ENCODE measurements around the gene ENAH.
A peak's percentile ranks its signal among the peaks of the same experiment; 100 is the strongest.
"Not testable (repeated sequence)": the region's sequence is repeated elsewhere in the genome, so short reads cannot be mapped to it uniquely, and the experiment has no call there.

The ENAH gene

DNA sequence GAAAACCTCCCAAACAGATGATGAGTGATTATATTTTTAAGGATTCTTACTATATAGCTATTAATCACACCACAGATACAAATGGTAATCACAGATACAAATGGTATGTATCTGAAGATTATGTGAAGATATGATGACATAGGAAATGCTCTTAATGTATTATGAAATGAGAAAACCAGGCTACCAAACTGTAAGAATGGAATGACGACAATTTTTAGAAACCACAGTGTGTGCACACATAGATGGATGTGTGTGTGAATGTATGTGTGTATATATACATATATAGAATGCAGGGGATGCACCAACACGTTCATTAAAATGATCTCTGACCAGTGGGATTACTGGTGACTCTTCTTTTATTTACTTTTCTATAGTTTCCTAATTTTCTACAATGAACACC, 21.5 kb upstream of the ENAH start:
- no peak for DNase-seq (ENCODE audit: low read depth)

DNA sequence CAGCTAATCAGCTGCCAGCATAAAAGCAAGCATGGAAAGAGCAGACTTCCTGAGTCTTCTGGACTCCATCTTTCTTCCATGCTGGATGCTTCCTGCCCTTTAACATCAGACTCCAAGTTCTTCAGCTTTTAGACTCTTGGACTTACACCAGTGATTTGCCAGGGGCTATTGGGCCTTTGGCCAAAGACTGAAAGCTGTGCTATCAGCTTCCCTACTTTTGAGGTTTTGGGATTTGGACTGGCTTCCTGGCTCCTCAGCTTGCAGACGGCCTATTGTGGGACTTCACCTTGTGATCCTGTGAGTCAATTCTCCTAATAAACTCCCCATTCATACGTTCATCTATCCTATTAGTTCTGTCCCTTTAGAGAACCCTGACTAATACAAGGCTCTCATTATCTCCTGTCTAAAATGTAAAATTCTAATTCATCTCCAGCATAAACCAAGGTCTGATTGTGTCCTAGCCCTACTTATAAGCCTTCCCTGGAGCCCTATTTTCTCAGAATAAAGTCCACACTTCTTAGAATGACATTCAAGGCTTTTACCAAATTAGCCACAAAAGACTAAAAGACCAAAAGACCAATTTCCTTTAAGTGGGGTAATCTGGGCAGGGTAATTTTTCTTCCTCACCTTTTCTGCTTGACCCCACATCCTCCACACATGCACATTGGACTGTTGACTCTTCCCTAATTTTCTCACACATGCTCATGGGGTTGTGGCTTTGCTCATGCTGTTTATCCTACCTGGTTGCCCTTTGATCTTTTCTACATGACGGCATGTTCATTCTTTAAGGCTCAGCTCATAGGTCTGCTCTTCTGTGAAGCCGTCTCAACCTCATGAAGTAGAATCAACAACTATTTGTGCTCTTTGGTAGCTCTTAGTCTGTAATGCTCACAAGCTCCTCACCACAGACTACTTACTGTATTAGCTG, 18.1 kb upstream of the ENAH start:
- no peak for DNase-seq (ENCODE audit: low read depth)

DNA sequence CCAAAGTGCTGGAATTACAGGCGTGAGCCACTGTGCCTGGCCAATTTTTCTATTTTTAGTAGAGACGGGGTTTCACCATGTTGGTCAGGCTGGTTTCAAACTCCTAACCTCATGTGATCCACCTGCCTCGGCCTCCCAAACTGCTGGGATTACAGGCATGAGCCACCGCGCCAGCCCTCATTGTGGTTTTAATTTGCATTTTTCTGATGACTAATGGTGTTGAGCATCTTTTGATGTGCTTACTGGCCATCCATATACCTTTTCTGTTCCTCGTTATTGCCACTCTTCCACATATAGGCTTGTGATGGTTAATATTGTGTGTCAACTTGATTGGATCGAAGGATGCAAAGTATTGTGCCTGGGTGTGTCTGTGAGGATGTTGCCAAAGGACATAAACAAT, 17.4 kb upstream of the ENAH start:
- DNase-seq (ENCODE audit: low read depth), result no peak

DNA sequence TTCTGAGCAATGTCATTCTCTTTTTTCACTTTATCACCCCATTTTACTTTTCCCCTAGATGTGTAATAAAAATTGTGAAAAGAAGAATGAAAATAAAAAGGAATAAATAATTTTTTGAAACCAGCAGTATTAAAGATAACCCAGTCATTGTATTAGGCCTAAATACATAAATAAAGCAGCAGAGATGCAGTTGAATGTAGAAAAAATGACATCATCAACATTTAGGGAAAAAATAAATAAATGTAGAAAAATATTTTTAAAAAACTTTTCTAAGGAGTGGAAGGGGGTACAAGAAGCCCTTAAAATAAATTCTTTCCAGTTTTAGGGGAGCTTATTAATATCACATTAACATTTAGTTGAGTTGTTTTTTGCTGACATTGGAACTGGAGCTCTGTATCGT, 15.3 kb upstream of the ENAH start:
- no peak for DNase-seq (ENCODE audit: low read depth)

DNA sequence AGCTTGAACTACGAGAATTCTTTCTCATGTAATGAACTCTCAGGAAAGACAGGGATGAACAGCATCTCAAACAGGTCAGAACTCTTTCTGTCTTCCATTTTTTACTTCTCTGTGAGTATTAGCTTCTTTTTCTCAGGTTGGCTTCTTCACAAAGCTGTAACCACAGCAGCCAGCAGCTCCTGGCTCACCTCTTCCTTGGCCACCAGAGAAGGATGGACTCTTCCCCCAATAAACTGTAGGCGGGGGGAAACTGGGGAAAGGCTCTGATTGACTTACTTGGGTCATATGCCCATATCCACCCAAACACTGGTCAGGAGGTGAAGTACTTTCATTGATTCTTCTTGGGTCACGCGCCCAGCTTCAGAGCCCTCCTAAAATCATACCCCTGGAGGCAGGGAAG, 14.4 kb upstream of the ENAH start:
- DNase-seq (ENCODE audit: low read depth), result no peak

DNA sequence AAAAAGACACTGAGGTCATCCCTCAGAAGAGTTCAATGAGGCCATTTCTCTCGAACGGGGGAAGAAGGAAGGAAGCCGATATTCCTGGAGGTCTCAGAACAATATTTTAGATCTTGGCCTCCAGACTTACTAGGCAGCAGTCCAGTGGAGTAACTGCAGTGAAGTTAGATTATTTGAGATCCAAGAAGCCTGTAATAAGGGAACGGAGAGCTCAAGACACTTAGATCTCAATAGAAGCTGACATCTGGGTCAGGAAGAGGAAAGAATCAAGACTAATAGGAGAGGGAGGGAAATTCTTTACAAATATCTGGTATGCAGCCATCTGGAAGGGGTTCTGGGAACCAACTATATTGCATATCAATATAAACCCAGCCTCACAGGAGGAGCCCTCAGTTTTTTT, 13.6 kb upstream of the ENAH start:
- DNase-seq (ENCODE audit: low read depth), result no peak

DNA sequence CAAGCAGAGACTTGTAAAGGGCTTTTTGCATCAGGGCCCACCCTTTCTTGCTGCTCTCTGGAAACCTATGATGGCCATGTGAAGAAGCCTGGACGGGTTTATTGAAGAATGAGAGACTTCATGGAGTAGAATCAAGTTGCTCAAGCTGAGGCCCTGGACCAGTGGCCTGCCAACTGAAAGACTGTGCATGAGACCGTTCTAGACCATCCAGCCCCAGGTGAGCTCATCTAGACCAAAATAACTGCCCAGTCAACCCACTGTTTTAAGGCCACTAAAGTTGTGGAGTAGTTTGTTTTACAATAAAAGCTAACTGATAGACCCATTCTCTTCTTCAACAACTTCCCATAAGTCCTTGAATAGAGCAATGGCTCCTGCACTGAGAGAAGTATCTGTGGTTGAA, 11.8 kb upstream of the ENAH start:
- no peak for DNase-seq (ENCODE audit: low read depth)

DNA sequence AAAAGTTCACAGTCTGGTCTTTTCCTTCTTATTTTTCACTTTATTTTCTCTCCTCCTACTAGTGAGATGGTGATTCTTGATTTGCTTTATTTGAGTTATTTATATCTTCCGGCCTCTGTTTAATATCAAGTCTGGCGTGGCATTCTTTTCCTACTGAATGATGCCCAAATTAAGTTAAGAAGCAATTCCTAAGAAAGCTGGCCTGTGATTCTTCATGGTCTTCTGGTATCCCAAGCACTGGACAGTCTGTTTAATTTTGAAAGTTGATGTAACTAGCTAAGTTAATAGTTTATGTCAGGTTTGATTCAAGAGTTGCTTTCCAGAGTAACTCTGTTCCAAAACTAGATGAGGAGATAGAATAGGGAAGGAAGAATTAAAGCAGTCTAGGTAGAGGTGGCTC, 9.2 kb upstream of the ENAH start:
- DNase-seq (ENCODE audit: low read depth), result no peak

DNA sequence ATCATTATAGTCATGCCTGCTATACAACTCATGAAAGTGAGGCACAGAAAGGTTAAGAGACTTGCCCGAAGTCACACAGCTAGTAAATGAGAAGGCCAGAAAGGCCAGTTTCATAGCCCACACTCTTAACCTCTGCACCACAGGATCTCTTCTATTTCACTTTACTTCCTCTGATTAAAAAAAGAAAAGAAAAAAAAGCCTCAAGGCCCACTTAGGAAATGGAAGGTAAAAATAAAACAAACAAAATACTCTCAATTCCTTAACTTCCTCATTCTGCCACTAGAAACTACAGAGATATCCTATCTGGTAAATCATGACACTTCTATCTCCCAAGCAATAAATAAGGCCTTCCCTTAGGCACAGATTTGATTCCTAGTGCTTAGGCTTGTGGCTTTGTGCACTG, 7.6 kb upstream of the ENAH start:
- no peak for DNase-seq (ENCODE audit: low read depth)

DNA sequence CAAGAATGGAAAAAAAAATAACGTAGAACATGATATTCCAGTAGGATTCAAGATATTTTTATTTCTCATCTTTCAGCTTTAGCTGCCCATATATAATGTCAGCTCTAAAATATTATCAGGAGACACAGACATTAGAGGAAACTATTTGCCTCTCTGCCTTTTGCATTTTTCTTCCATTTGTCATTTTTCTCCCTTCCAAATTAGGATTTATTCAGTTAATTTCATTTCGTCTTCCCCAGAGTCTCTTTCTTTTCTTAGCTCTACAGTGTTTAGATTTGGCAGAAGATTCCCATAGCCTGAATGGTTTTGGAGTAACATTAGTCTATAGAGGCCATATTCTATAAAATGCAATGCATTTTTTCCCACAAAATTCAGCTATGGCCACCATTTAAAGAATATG, 5.1 kb upstream of the ENAH start:
- DNase-seq (ENCODE audit: low read depth), result no peak

DNA sequence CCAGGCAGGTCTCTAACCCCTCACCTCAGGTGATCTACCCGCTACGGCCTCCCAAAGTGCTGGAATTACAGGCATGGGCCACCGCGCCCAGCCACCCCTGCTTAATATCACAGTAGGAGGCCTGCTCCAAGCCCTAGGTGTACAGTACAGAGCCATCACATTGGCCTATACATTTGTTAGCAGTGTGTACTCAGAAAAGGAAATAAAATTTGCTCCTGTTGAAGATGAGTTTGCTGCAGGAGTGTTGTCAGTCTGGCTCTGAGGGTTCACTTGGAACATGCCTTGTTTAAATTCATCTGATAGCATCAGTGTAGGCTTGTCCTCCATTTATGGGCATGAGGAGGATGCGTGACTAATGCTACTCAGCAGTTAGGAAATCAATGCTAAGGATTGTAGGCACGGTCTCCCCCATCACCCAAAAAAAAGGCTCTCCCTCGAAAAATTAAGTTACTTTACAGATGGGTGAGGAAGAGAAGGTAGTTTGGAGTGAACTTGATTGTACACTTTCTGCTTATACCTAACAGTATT, 4.6 kb upstream of the ENAH start:
- DNase-seq (ENCODE audit: low read depth), result no peak

DNA sequence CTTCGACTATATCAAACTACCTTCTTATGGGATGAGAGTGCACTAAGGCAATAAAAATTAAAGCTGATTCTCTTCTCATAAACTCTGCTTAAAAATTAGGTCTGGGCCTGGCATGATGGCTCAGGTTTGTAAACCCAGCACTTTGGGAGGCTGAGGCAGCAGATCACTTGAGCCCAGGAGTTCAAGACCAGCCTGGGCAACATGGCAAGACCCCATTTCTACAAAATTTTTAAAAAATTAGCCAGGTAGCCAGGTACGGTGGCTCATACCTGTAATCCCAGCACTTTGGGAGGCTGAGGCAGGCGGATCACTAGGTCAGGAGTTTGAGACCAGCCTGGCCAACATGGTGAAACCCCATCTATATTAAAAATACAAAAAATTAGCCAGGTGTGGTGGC, 3.3 kb upstream of the ENAH start:
- DNase-seq (ENCODE audit: low read depth), result not testable (repeated sequence)

DNA sequence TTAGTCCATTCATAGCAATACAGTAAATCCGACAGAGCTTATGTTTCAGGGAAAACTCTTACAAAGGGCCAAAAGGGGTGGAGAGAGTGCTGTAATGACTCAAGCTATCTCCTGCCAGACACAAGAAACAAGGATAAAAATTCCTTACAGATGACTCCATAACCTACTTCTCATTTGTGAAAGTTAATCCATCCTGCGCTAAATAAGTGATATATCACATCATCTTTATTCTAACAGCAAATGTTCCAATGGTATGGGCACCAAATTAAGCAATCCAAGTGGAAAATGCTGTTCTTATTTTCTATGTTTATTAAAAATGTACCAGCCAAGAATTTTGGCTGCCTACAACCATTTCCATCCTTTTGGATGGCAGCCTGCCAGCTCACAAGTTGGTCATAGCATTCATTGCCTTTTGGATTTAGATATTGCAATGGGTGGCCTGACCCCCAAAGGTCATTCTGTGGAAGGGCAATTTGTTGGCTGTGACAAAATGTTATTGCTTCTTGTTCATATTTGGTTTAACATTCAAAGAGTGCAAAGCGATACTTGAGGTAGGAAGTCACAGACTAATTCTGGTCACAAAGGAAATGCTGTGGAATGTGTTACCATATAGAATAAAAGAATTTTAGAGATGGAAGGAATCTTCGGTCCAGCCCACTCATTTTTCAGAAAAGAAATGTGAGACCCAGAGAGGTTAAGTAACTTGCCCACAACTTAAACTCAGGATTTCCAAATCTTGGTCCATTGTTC, 2.8 kb upstream of the ENAH start:
- peak; percentile 97 for DNase-seq (ENCODE audit: low read depth)

DNA sequence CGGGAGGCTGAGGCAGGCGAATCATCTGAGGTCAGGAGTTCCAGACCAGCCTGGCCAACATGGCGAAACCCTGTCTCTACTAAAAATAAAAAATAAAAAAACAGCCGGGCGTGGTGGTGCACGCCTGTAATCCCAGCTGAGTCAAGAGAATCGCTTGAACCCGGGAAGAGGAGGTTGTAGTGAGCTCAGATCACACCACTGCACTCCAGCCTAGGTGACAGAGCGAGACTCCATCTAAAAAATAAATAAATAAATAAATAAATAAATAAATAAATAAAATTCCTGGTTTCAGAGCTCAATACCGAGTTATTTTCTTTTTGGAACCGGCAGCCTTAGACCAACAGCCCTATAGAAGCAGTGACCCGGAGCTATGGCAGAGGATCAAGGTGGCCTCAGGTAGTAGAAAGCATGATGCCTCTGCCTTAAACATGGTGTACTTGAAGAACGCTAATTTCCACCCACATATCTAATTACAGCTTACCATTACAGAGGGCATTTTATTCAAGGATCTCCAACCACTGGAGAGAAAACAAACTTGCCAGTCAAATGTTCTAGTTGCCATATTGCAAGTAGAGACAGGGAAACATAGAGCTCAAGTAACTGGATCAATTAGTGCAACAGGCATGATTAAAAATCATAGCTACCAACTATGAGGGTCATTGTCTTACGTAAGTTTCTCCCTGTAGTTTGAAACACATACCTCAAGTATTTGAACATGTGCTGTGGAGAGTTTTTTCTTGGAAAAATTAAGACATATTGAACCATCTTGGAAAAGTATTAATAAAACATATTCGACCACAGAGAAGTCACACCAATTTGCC, 2.0 kb upstream of the ENAH start:
- DNase-seq (ENCODE audit: low read depth), result no peak

DNA sequence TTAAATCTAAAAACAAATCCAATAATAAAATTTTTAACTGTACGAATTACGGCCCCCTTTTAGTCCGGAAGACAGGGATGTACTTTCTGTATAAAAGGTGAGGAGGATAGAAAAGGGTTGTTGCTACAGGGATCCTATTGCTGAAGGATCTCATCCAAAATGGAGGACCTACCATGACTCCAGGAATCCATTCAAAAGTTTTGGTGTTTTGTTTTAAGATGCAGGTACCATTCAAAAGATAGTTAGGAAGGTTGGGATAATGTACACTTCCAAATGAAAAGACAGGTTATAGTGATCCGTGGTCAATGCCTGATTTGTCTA, 1.3 kb upstream of the ENAH start:
- no peak for DNase-seq (ENCODE audit: low read depth)

DNA sequence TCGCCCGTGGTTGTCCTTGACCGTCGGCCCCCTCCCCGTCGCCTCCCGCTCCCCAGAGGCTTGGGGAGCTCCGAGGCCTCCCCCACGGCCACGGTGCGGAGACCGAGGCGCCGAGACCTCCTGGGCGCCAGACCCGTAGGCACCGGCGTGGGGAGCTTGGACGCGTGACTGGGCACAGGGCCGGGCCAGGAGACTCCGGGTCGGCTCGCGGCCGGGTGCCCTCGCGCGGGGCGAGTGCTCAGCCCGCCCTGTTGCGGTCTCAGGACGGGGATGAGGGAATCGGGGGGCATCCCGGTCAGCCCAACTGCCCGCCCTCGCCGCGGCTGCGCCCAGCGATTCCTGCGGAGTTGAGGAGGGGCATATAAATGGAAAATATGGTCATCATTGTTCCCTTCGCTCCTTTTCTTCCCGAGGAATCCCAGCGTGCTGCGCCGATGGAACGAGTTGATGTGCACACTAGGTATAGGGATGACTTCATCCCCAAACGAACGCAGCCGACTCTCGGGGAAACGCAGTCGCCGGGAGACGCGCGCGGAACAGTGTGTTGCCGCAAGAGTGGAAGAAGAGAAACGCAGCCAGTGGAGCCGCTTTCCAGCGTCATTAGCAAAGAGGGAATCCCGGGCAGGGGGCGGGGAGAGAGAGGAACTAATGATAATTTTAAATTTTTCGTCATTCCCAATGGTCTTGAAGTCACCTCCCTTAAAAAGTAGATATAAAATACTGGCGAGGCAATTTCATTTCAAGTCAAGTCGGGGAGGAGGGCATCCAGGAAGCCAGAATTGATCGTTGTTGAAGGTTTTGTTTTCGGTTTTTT, 747 bp upstream of the ENAH start:
- no peak for DNase-seq (ENCODE audit: low read depth)

DNA sequence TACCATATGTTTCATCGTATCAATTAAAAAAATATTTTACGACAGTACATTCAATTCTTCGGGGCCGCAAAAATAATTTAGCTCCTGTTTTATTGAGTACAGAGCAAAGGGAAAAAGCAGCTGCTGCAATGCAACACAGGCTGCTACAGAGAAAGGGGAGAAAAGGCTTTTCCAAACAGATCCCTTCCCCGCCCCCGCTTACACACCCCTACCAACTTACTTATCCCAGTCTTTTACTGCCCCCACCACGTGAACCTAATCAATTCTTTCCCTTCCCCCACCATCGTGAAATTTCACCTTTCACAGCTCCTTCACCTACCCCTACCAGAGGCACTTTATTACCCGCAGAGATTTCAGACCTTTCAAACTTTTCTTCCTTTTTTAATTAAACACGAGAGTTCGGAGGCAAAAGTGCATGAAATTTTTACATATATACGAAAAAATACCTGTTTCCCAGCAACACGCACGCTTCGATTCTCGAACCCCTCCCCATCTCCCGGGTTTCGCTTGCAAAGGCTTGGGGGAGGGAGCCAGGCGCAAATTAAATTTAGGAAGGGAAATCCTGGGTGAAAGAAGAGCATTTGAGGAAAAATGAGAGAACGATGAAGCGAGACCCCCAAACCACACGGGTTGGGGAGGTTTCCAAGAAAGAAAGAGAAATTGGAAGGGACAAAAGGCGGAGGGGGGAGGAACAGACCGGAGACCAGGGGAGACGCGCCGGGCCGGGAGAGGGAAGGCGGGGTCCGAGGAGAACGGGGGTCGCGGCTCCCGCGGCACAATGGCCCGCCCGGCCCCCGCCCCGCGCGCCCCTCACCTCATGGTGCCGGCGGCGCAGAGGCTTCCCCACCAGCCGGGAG, 823 bp downstream of the ENAH start:
- no peak for DNase-seq (ENCODE audit: low read depth)

DNA sequence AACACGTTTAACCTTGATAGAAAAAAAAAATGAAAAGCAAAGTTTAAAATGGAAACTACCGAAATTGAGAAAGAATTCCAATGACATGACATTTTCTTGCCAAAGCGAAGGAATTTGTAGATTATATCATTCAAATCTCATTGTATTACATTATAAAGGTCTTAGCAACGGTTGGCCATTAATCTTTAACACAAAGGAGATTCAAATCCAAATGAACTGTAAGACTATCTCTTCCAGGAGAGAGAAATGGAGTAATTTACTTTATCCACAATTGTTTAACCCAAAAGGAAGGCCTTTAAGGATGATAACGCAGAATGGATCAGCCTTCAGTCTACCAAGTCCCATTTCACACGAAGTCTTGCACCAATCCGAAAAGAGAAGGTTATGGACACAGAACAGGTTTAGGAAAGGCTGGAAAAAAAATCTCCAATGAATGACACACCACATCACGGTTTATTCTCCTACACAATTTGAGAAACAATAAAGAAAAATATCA, 1.5 kb downstream of the ENAH start:
- DNase-seq (ENCODE audit: low read depth), result no peak

DNA sequence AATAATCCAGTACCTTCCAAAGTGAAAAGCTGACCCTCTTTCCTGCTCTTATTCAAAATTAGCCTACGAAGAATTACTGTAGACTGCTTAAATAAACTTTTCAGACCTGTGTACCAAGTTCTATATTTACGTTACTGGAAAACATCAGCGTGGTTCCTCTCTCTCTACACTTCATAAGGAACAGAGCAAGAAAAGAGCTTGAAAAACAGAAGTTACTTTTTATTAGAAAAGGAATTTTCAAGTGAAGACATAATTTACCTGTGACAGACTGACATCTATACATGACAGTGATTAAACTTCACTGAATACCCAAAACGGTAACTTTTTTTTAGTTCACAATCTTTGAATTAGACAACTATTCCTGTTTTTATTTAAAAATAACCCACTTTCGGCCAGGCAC, 2.7 kb downstream of the ENAH start:
- no peak for DNase-seq (ENCODE audit: low read depth)

DNA sequence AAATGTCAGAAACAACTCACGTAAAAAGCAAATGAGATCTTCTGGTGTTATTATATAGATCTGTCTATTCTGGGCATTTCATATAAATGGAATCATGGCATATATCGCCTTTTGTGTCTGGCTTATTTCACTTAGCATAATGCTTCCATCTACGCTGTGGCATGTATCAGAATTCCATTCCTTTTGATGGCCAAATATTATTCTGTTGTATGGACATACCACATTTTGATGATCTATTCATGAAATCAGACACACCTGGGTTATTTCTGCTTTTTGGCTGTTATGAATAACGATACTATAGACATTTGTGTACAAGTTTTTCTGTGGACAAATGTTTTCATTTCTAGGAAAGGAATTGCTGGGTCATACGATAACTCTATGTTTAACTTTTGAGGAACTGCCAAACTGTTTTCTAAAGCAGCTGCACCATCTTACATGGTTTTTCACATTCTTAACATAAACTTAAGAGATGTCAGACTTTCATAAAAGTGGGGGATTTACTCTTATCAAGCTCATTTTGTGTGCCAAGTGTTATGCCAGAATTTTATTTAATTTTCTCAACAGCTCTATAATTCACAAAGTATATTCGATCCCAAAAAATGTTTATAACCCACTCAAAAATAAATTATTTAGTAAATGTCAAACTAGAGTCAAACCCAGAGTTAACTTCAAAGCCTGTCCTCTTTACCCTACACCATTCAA, 7.6 kb downstream of the ENAH start:
- DNase-seq (ENCODE audit: low read depth), result no peak

Data from non-pigmented ciliary epithelial cell (primary cell).